Measurements from ENCODE around the gene OR8D1. TPM values are rescaled to one million over a fixed set of nuclear protein-coding genes. Genes with fewer than 3 reads are reported as not detected.

The OR8D1 gene
- total RNA-seq, 4 donors from 2014 or later, result 0.82 TPM; not detected in 3

DNA sequence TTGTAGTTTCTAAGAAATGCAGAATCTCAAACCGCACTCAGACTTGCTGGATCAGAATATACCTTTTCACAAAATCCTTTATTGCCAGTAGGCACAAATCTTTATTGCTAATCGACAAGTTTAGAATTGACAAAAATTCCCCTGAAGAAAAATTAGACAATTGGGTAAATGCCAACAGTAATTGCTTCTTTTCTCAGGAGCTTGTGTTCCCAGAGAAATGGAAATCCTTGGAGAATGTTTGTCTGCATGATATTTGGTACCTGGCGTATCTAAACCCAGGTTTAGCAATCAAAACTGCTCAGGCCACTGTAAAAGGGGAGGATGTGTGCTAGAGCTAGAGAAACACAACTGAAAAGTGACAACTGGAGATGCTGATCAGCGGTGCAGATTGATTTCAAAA lies 57.7 kb downstream of the OR8D1 start, which contains the start of gene OR8G5:
OR8G5 (plus strand) TSS at position 301 of the 400 bp plus-strand sequence. CDS start 8,556 bp downstream, outside the sequence.
- intact Hi-C loops (cut with DNase I; ENCODE audit: low total_unique reads), result no loop called here
- no peak for DNase-seq
- H3K4me3 ChIP-seq, result no peak within 1 kb of the TSS
- no peak within 1 kb of the TSS for H3K27ac ChIP-seq
- TF ChIP-seq EP300 (IDR thresholded peaks at IDR 0.05; ENCODE audit: low read depth) (no peak), CTCF (IDR thresholded peaks at IDR 0.05) (no peak), POLR2A (IDR thresholded peaks at IDR 0.05) (no peak), POLR2AphosphoS5 (IDR thresholded peaks at IDR 0.05) (no peak)
- H3K36me3 ChIP-seq, result no peaks in the 10 kb centered on the region
- no peaks in the 10 kb centered on the region for H3K9me3 ChIP-seq
- 57 to 85% methylated on average over 4 of the region's 4 CpGs for WGBS, 2 donors (ENCODE audit: low coverage in 1 of 2)
- H3K27me3 ChIP-seq, result no peaks in the 10 kb centered on the region
- no peaks in the 10 kb centered on the region for H3K4me1 ChIP-seq
- in situ Hi-C loops (cut with MboI; ENCODE audit: low pct_ligation_motif_present in 1 of 4, low pct_unique_long_range_greater_than_20kb in 1 of 4, low sequenced_read_pairs in 3 of 4), result no loop called here

Other genes with a start within 250 kb of the OR8D1 start
- gene VWA5A, start 198.5 kb downstream of the OR8D1 start, total RNA-seq, result 10 to 100 TPM; 10.1 to 72.5 (median 37.2) TPM
- gene OR10D3, start 130.6 kb downstream of the OR8D1 start, total RNA-seq, result not detected
- under 1 TPM in 1 of 4 donors, not detected in 3; under 0.01 TPM for gene OR8G1, start 72.9 kb downstream of the OR8D1 start, total RNA-seq
- under 1 TPM in 1 of 4 donors, not detected in 3; 0.41 TPM for gene OR8G5, start 57.6 kb downstream of the OR8D1 start, total RNA-seq
- not detected for gene OR8D2, start 6.2 kb upstream of the OR8D1 start, total RNA-seq
- not detected for gene OR8B2, start 70.5 kb upstream of the OR8D1 start, total RNA-seq
- not detected for gene OR8B3, start 85.1 kb upstream of the OR8D1 start, total RNA-seq
- gene OR8B4, start 110.9 kb upstream of the OR8D1 start, total RNA-seq, result not detected
- gene OR8B8, start 131.7 kb upstream of the OR8D1 start, total RNA-seq, result not detected
- gene OR8B12, start 229.7 kb upstream of the OR8D1 start, total RNA-seq, result not detected

Data from transverse colon (tissue), 4 donors.